ENCODE data around the gene FZD10. TPM values are rescaled to one million over a fixed set of nuclear protein-coding genes. Genes with fewer than 3 reads are reported as not detected.

Gene FZD10
- total and polyA plus RNA-seq, 2 of the 13 experiments (the other 11 are each of a cell fraction or from before 2014, with no cell fraction given), result not detected

- TF ChIP-seq, protein P1, sequence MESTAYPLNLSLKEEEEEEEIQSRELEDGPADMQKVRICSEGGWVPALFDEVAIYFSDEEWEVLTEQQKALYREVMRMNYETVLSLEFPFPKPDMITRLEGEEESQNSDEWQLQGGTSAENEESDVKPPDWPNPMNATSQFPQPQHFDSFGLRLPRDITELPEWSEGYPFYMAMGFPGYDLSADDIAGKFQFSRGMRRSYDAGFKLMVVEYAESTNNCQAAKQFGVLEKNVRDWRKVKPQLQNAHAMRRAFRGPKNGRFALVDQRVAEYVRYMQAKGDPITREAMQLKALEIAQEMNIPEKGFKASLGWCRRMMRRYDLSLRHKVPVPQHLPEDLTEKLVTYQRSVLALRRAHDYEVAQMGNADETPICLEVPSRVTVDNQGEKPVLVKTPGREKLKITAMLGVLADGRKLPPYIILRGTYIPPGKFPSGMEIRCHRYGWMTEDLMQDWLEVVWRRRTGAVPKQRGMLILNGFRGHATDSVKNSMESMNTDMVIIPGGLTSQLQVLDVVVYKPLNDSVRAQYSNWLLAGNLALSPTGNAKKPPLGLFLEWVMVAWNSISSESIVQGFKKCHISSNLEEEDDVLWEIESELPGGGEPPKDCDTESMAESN (CRISPR knock-in tag; conservative IDR thresholded peaks at IDR 0.05), result no peak
These were observed 16.9 kb downstream of the FZD10 start (continued) for GRCh38 chr12:130179191-130179590.

DNA sequence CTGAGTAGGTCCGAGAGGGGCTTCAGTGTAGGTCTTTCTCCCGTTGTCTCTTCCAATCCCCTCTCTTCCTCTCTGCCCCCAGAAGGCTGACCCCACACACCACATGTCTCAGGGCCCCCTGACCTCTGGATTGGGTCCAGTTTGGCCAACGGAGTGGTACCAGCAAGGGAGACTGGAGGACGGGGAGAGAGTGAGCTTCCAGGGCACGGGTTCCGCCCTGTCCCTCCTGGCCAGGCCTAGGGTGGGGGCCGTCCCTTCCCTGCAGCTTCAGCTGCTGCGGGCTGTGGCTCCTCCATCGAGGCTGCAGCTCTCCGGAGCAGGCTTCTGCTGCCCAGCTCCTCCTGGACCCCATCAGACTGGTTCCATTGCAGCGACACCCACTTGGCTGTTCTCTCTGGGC, 17.4 kb downstream of the FZD10 start:
- ATAC-seq (no peak), DNase-seq (ENCODE audit: low spot score) (no peak), FAIRE-seq (no peak)
- Histone ChIP-seq H3K27me3 (ENCODE audit: control insufficient read depth in 1 of 2, insufficient read depth in 2 of 2, low read length in 2 of 2) (peaks cover 1 to 11% of the 10 kb centered on the region in 2 experiments; a peak in 3 of 5 replicates), H3K36me3 (replicated peaks in 1 of 2; ENCODE audit: control insufficient read depth in 1 of 2, insufficient read depth in 2 of 2, low read length in 2 of 2) (no peaks in the 10 kb centered on the region), H2AFZ (ENCODE audit: low read length) (no peak overlapping the region), H3K27ac (ENCODE audit: extremely low read length, insufficient read depth, low read length) (no peak overlapping the region), H3K4me2 (ENCODE audit: low read depth, low read length) (no peak overlapping the region), H3K9me3 (ENCODE audit: low read length) (no peaks in the 10 kb centered on the region), H3K4me3 (replicated peaks in 1 of 3; ENCODE audit: insufficient read depth in 1 of 3, low read depth in 2 of 3, low read length in 3 of 3) (no peak overlapping the region), H3K9ac (ENCODE audit: insufficient read depth, low read depth, low read length) (no peak overlapping the region), H4K20me1 (ENCODE audit: insufficient read depth, low read length) (no peaks in the 10 kb centered on the region), H3K4me1 (ENCODE audit: insufficient read depth, low read length) (no peaks in the 10 kb centered on the region), H3K79me2 (ENCODE audit: insufficient read depth, low read length) (no peaks in the 10 kb centered on the region)
- ChIA-PET CTCF (ENCODE audit: low intra/inter-chr PET ratio, low total read pairs) (no interaction called here), POLR2A (no interaction called here)
- intact Hi-C loops (cut with micrococcal nuclease; ENCODE audit: unreplicated experiment), result no loop called here
- 17% methylated on average over 7 of the region's 11 CpGs for WGBS (ENCODE audit: low lambda C conversion rate)
- in situ Hi-C loops (cut with HindIII; ENCODE audit: extremely low pct_ligation_motif_present, low pct_unique_long_range_greater_than_20kb), result no loop called here
- BruUV-seq (replicated peaks), result no TSS peak
- no peak for TF ChIP-seq SOX5 (CRISPR knock-in tag; IDR thresholded peaks at IDR 0.05; ENCODE audit: borderline replicate concordance)
- TF ChIP-seq SMAD9 (CRISPR knock-in tag; IDR thresholded peaks at IDR 0.05), result no peak
- TF ChIP-seq, protein P2, sequence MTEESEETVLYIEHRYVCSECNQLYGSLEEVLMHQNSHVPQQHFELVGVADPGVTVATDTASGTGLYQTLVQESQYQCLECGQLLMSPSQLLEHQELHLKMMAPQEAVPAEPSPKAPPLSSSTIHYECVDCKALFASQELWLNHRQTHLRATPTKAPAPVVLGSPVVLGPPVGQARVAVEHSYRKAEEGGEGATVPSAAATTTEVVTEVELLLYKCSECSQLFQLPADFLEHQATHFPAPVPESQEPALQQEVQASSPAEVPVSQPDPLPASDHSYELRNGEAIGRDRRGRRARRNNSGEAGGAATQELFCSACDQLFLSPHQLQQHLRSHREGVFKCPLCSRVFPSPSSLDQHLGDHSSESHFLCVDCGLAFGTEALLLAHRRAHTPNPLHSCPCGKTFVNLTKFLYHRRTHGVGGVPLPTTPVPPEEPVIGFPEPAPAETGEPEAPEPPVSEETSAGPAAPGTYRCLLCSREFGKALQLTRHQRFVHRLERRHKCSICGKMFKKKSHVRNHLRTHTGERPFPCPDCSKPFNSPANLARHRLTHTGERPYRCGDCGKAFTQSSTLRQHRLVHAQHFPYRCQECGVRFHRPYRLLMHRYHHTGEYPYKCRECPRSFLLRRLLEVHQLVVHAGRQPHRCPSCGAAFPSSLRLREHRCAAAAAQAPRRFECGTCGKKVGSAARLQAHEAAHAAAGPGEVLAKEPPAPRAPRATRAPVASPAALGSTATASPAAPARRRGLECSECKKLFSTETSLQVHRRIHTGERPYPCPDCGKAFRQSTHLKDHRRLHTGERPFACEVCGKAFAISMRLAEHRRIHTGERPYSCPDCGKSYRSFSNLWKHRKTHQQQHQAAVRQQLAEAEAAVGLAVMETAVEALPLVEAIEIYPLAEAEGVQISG (CRISPR knock-in tag; IDR thresholded peaks at IDR 0.05), result no peak
- no peak for TF ChIP-seq ZMYM2 (CRISPR knock-in tag; IDR thresholded peaks at IDR 0.05)
- TF ChIP-seq CHD4 (IDR thresholded peaks at IDR 0.05; ENCODE audit: borderline replicate concordance, low read length), result no peak
- no peak for TF ChIP-seq ZNF224 (CRISPR knock-in tag; IDR thresholded peaks at IDR 0.05)
- TF ChIP-seq RARG (CRISPR knock-in tag; IDR thresholded peaks at IDR 0.05; ENCODE audit: low read depth), result no peak
- TF ChIP-seq KAT7 (CRISPR knock-in tag; IDR thresholded peaks at IDR 0.05; ENCODE audit: borderline replicate concordance), result no peak
- no peak for TF ChIP-seq ZSCAN21 (CRISPR knock-in tag; IDR thresholded peaks at IDR 0.05; ENCODE audit: borderline replicate concordance)
- TF ChIP-seq ZHX2 (IDR thresholded peaks at IDR 0.05; ENCODE audit: low read depth), result no peak
- TF ChIP-seq ZHX2 (CRISPR knock-in tag; IDR thresholded peaks at IDR 0.05; ENCODE audit: borderline replicate concordance), result no peak
- TF ChIP-seq MED1 (CRISPR knock-in tag; IDR thresholded peaks at IDR 0.05), result no peak

All from HepG2 (cell line).